Measurements from ENCODE around the gene DLG2. TPM values are rescaled to one million over a fixed set of nuclear protein-coding genes. Genes with fewer than 3 reads are reported as not detected.

The DLG2 gene
- total and polyA plus RNA-seq, 2 donors (not counting 3 experiments of a cell fraction or from before 2014, with no cell fraction given) = 0.15 to 1.1 TPM

DNA sequence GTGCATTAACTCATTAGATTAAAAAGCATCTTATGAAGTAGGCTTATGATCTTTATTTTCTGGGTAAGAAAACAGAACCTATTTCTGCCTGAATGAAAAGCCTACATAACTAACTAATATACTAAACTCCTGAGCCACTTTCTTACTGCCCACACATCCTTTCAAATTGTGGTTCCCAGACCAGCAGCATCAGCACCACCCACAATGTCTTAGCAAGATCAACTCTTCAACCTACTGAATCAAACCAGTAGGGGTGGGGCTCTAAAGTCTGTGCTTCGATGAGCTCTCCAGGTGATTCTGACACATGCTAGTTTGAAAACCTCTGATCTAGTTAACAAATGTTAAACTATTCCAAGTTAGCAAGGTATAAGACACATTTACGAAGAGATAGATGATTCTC, 462.4 kb downstream of the DLG2 start:
- no peak overlapping the region for H3K9ac ChIP-seq (replicated peaks; ENCODE audit: extremely low read depth, insufficient read depth, low read length)
- H2AFZ ChIP-seq (ENCODE audit: low read depth, low read length) = no peak overlapping the region
- no peak overlapping the region for H3K4me3 ChIP-seq (replicated peaks in 1 of 3; ENCODE audit: insufficient read depth in 1 of 3, low read depth in 1 of 3, low read length in 3 of 3)
- DNase-seq (ENCODE audit: low read depth, low spot score) (no peak), FAIRE-seq (no peak)
- H3K9me1 ChIP-seq (replicated peaks; ENCODE audit: control insufficient read depth, extremely low read depth, insufficient read depth, low read length) = no peaks in the 10 kb centered on the region
- no peak overlapping the region for H3K4me2 ChIP-seq (ENCODE audit: insufficient read depth, low read length)
- no TSS peak for BruUV-seq (replicated peaks)
- no peaks in the 10 kb centered on the region for H3K36me3 ChIP-seq (ENCODE audit: control insufficient read depth in 2 of 2, extremely low read depth in 1 of 2, insufficient read depth in 2 of 2, low read length in 2 of 2)
- no peaks in the 10 kb centered on the region for H4K20me1 ChIP-seq (replicated peaks; ENCODE audit: control insufficient read depth, extremely low read depth, insufficient read depth, low read length)
- no peaks in the 10 kb centered on the region for H3K9me3 ChIP-seq (replicated peaks; ENCODE audit: control insufficient read depth, insufficient read depth, low read length)
- no peaks in the 10 kb centered on the region for H3K27me3 ChIP-seq (ENCODE audit: control insufficient read depth in 2 of 2, insufficient read depth in 2 of 2, low read length in 2 of 2)
- H3K4me1 ChIP-seq (ENCODE audit: control insufficient read depth, extremely low read depth, insufficient read depth, low read length) = no peaks in the 10 kb centered on the region
- dilution Hi-C loops (cut with MboI; ENCODE audit: extremely low pct_ligation_motif_present, low sequenced_read_pairs) = no loop called here
- no peak overlapping the region for H3K27ac ChIP-seq (ENCODE audit: insufficient read depth, low read depth, low read length)
- TF ChIP-seq, protein P1, sequence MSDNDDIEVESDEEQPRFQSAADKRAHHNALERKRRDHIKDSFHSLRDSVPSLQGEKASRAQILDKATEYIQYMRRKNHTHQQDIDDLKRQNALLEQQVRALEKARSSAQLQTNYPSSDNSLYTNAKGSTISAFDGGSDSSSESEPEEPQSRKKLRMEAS (IDR thresholded peaks at IDR 0.05; ENCODE audit: insufficient read depth, insufficient read length) = no peak
- no peak for TF ChIP-seq MYC (IDR thresholded peaks at IDR 0.05; ENCODE audit: low read depth, low read length)
- no peak for TF ChIP-seq POLR2A (IDR thresholded peaks at IDR 0.05; ENCODE audit: low read depth, low read length)
- no peak for TF ChIP-seq JUN (IDR thresholded peaks at IDR 0.05; ENCODE audit: borderline replicate concordance, insufficient read depth, insufficient read length, low read depth)
- no peak for TF ChIP-seq POLR2AphosphoS5 (IDR thresholded peaks at IDR 0.05; ENCODE audit: insufficient read depth, low read depth, low read length)
- no peak for TF ChIP-seq FOS (IDR thresholded peaks at IDR 0.05; ENCODE audit: borderline replicate concordance, insufficient read depth, low read length)
- TF ChIP-seq CTCF (IDR thresholded peaks at IDR 0.05; ENCODE audit: extremely low read depth in 1 of 2, insufficient read depth in 1 of 2, low read depth in 1 of 2, low read length in 2 of 2) = no peak
- TF ChIP-seq EZH2 (IDR thresholded peaks at IDR 0.05; ENCODE audit: borderline replicate concordance, low read depth, low read length, severe bottlenecking) = no peak
- ChIA-PET POLR2A (no interaction called here), CTCF (no interaction called here)
- intact Hi-C loops (cut with micrococcal nuclease) = no loop called here
- no peaks in the 10 kb centered on the region for H3K79me2 ChIP-seq (ENCODE audit: control insufficient read depth, insufficient read depth, low read length)
